SU-DHL-6 (cell line): ENCODE results near the gene MCTP1.
"Not testable (repeated sequence)": the region's sequence is repeated elsewhere in the genome, so short reads cannot be mapped to it uniquely, and the experiment has no call there.

ENCODE experiments used
- H2AFZ ChIP-seq: fragments of 200-600 bp; sonication (generic); 2 replicates; pipeline ENCODE4 v1.6.1; 2014; ENCODE audit warnings: low read depth, mild to moderate bottlenecking, moderate library complexity, mixed read lengths, antibody characterized with exemption, low read length; ENCODE audit not compliant: severe bottlenecking
- H3F3A ChIP-seq: fragments of 200-600 bp; shearing (Covaris generic); 2 replicates; pipeline ENCODE4 v1.6.0; 2016; ENCODE audit warnings: antibody characterized with exemption, mild to moderate bottlenecking; ENCODE audit not compliant: insufficient read depth
- H3K27ac ChIP-seq: fragments of 200-600 bp; sonication (generic); 2 replicates; pipeline ENCODE4 v1.5.1; 2016; ENCODE audit warnings: low read depth, mild to moderate bottlenecking, low read length, moderate library complexity, mixed read lengths
- H3K27me3 ChIP-seq: fragments of 200-600 bp; sonication (generic), shearing (Covaris generic); 2 replicates; pipeline ENCODE4 v1.6.0; 2014; ENCODE audit warnings: mild to moderate bottlenecking, low read length
- H3K36me3 ChIP-seq: fragments of 200-600 bp; sonication (generic); 2 replicates; pipeline ENCODE4 v1.6.1; 2014; ENCODE audit warnings: mild to moderate bottlenecking, low read length, mixed read lengths
- H3K4me2 ChIP-seq: fragments of 300-600, 200-600 bp; shearing (Covaris generic), sonication (generic); 2 replicates; pipeline ENCODE4 v1.6.0; 2014; ENCODE audit warnings: low read length, low read depth, mild to moderate bottlenecking; ENCODE audit not compliant: poor library complexity, severe bottlenecking
- H3K4me3 ChIP-seq: fragments of 200-600 bp; sonication (generic); 2 replicates; pipeline ENCODE4 v1.5.1; 2014; ENCODE audit warnings: antibody characterized with exemption, low read length, mild to moderate bottlenecking, mixed read lengths; ENCODE audit not compliant: insufficient read depth, poor library complexity, severe bottlenecking
- H3K79me2 ChIP-seq: fragments of 200-600 bp; sonication (generic); 2 replicates; pipeline ENCODE4 v1.6.1; 2014; ENCODE audit warnings: mild to moderate bottlenecking, low read length, moderate library complexity; ENCODE audit not compliant: insufficient read depth
- H3K9ac ChIP-seq: fragments of 200-600 bp; sonication (generic); 2 replicates; pipeline ENCODE4 v1.7.0; 2014; ENCODE audit warnings: mild to moderate bottlenecking, low read length
- H3K9me2 ChIP-seq: fragments of 200-600 bp; sonication (generic); replicated peaks from 2 replicates; pipeline ENCODE4 v1.6.1; 2014; ENCODE audit warnings: low read length; ENCODE audit not compliant: insufficient read depth
- H3K9me3 ChIP-seq: fragments of 200-600 bp; sonication (generic); 2 replicates; pipeline ENCODE4 v1.6.1; 2014; ENCODE audit warnings: low read length, mixed read lengths; ENCODE audit not compliant: insufficient read depth
- H4K20me1 ChIP-seq: fragments of 200-600 bp; sonication (generic); 2 replicates; pipeline ENCODE4 v1.6.1; 2014; ENCODE audit warnings: low read depth, mild to moderate bottlenecking, antibody characterized with exemption, low read length, moderate library complexity, mixed read lengths
- CTCF ChIP-seq: fragments of 200-600 bp; sonication (generic); IDR thresholded peaks from one replicate; pipeline ENCODE4 v1.5.1; 2017; ENCODE audit warnings: antibody characterized with exemption, mild to moderate bottlenecking, low read length, moderate library complexity; ENCODE audit not compliant: insufficient read depth, poor library complexity, severe bottlenecking
- EZH2phosphoT487 ChIP-seq: fragments of 200-600 bp; sonication (generic), shearing (Covaris generic); conservative IDR thresholded peaks from 2 replicates; pipeline ENCODE4 v1.6.1; 2018; ENCODE audit warnings: mild to moderate bottlenecking, antibody characterized with exemption, low read length, moderate library complexity, mixed read lengths

The MCTP1 gene

GRCh38 chr5:95216136-95216955 is 68.5 kb downstream of the MCTP1 start:
- H3K79me2 ChIP-seq, result no peaks in the 10 kb centered on the region
- no peaks in the 10 kb centered on the region for H3K9me3 ChIP-seq
- no peak overlapping the region for H3K27ac ChIP-seq
- no peak overlapping the region for H3K4me3 ChIP-seq
- H3F3A ChIP-seq, result no peaks in the 10 kb centered on the region
- H3K36me3 ChIP-seq, result no peaks in the 10 kb centered on the region
- TF ChIP-seq EZH2phosphoT487 (no peak), CTCF (no peak)
- no peaks in the 10 kb centered on the region for H4K20me1 ChIP-seq
- no peak overlapping the region for H2AFZ ChIP-seq
- no peaks in the 10 kb centered on the region for H3K9me2 ChIP-seq
- H3K27me3 ChIP-seq, result no peaks in the 10 kb centered on the region
- H3K4me2 ChIP-seq, result no peak overlapping the region
- H3K9ac ChIP-seq, result no peak overlapping the region

- not testable (repeated sequence) for H3K79me2 ChIP-seq, H2AFZ ChIP-seq, H3K9ac ChIP-seq, H3K36me3 ChIP-seq, H3K9me3 ChIP-seq, H3K4me2 ChIP-seq, H3F3A ChIP-seq, H3K4me3 ChIP-seq, H3K27ac ChIP-seq, H3K27me3 ChIP-seq, H3K9me2 ChIP-seq, H4K20me1 ChIP-seq
Observed at GRCh38 chr5:95207811-95208210, 77.1 kb downstream of the MCTP1 start.

GRCh38 chr5:95194856-95195255 is 90.0 kb downstream of the MCTP1 start:
- Histone ChIP-seq H3K9me2 (no peaks in the 10 kb centered on the region), H4K20me1 (no peaks in the 10 kb centered on the region), H3F3A (no peaks in the 10 kb centered on the region)

More at GRCh38 chr5:95194856-95195255, 90.0 kb downstream of the MCTP1 start:
- H3K9me3 ChIP-seq, result no peaks in the 10 kb centered on the region
- H3K9ac ChIP-seq, result no peak overlapping the region
- no peak overlapping the region for H3K4me3 ChIP-seq
- no peaks in the 10 kb centered on the region for H3K79me2 ChIP-seq
- no peak overlapping the region for H2AFZ ChIP-seq
- no peak overlapping the region for H3K4me2 ChIP-seq
- H3K27ac ChIP-seq, result no peak overlapping the region
- H3K36me3 ChIP-seq, result no peaks in the 10 kb centered on the region
- no peaks in the 10 kb centered on the region for H3K27me3 ChIP-seq
- TF ChIP-seq EZH2phosphoT487, result no peak
- TF ChIP-seq CTCF, result no peak
